ENCODE results near the gene NEMP2.

Gene NEMP2

DNA sequence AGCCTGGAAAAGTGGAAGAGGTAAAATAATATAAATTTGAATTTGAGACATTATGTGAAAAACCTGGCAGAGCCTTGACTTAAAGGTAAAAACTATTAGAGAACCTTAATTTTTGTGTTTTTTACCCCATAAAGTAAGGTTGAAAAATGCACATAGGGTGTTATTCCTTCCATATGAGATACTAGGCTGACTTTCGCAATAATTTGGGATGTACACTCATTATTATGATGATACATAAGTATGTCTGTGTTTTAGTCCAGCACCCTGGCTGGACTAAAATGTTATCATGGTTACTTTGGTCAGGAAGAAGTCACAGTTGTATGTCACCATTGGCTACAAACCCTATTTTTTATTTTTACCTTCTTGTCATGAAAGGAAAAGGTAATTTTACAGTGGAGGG is 19.8 kb downstream of the NEMP2 start:
- H2AFZ ChIP-seq (ENCODE audit: low read length): no peak overlapping the region
- no peak overlapping the region for H3K4me2 ChIP-seq (ENCODE audit: low read depth, low read length)
- no peaks in the 10 kb centered on the region for H3F3A ChIP-seq (ENCODE audit: insufficient read depth, low read length)
- no peaks in the 10 kb centered on the region for H3K36me3 ChIP-seq (replicated peaks; ENCODE audit: insufficient read depth, low read length)
- no peak for DNase-seq
- H3K27ac ChIP-seq (ENCODE audit: low read length): no peak overlapping the region
- no peak overlapping the region for H3K4me3 ChIP-seq (ENCODE audit: low read length)
- no peaks in the 10 kb centered on the region for H3K9me2 ChIP-seq (replicated peaks; ENCODE audit: insufficient read depth, low read length)
- H4K20me1 ChIP-seq (ENCODE audit: insufficient read depth, low read length): no peaks in the 10 kb centered on the region
- H3K4me1 ChIP-seq (ENCODE audit: low read length): no peaks in the 10 kb centered on the region
- TF ChIP-seq, protein P1, sequence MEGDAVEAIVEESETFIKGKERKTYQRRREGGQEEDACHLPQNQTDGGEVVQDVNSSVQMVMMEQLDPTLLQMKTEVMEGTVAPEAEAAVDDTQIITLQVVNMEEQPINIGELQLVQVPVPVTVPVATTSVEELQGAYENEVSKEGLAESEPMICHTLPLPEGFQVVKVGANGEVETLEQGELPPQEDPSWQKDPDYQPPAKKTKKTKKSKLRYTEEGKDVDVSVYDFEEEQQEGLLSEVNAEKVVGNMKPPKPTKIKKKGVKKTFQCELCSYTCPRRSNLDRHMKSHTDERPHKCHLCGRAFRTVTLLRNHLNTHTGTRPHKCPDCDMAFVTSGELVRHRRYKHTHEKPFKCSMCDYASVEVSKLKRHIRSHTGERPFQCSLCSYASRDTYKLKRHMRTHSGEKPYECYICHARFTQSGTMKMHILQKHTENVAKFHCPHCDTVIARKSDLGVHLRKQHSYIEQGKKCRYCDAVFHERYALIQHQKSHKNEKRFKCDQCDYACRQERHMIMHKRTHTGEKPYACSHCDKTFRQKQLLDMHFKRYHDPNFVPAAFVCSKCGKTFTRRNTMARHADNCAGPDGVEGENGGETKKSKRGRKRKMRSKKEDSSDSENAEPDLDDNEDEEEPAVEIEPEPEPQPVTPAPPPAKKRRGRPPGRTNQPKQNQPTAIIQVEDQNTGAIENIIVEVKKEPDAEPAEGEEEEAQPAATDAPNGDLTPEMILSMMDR (IDR thresholded peaks at IDR 0.05; ENCODE audit: low read length): no peak
- TF ChIP-seq EZH2phosphoT487 (IDR thresholded peaks at IDR 0.05; ENCODE audit: low read length): no peak
- TF ChIP-seq EZH2 (optimal IDR thresholded peaks at IDR 0.05; ENCODE audit: low read depth, low read length): no peak
- H3K27me3 ChIP-seq (replicated peaks; ENCODE audit: insufficient read depth, low read length): no peaks in the 10 kb centered on the region
- H3K9me3 ChIP-seq (replicated peaks; ENCODE audit: insufficient read depth, low read length): no peaks in the 10 kb centered on the region
- no peaks in the 10 kb centered on the region for H3K79me2 ChIP-seq (ENCODE audit: low read length)
- H3K9ac ChIP-seq (ENCODE audit: low read length): no peak overlapping the region

GRCh38 chr2:190513877-190514276 is 20.6 kb downstream of the NEMP2 start:
- Histone ChIP-seq H3K9me2 (replicated peaks; ENCODE audit: insufficient read depth, low read length) (no peaks in the 10 kb centered on the region), H4K20me1 (ENCODE audit: insufficient read depth, low read length) (no peaks in the 10 kb centered on the region), H3K36me3 (replicated peaks; ENCODE audit: insufficient read depth, low read length) (no peaks in the 10 kb centered on the region), H3K79me2 (ENCODE audit: low read length) (no peaks in the 10 kb centered on the region), H3F3A (ENCODE audit: insufficient read depth, low read length) (no peaks in the 10 kb centered on the region), H3K4me3 (ENCODE audit: low read length) (no peak overlapping the region), H3K27ac (ENCODE audit: low read length) (no peak overlapping the region), H3K4me2 (ENCODE audit: low read depth, low read length) (no peak overlapping the region), H3K27me3 (replicated peaks; ENCODE audit: insufficient read depth, low read length) (no peaks in the 10 kb centered on the region), H3K4me1 (ENCODE audit: low read length) (no peaks in the 10 kb centered on the region), H3K9me3 (replicated peaks; ENCODE audit: insufficient read depth, low read length) (no peaks in the 10 kb centered on the region), H2AFZ (ENCODE audit: low read length) (no peak overlapping the region), H3K9ac (ENCODE audit: low read length) (no peak overlapping the region)
- no peak for DNase-seq
- TF ChIP-seq EZH2phosphoT487 (IDR thresholded peaks at IDR 0.05; ENCODE audit: low read length) (no peak), EZH2 (optimal IDR thresholded peaks at IDR 0.05; ENCODE audit: low read depth, low read length) (no peak)
- TF ChIP-seq, protein P1 (IDR thresholded peaks at IDR 0.05; ENCODE audit: low read length): no peak

- Histone ChIP-seq H3K4me2 (ENCODE audit: low read depth, low read length) (no peak overlapping the region), H3K9me3 (replicated peaks; ENCODE audit: insufficient read depth, low read length) (no peaks in the 10 kb centered on the region), H3K36me3 (replicated peaks; ENCODE audit: insufficient read depth, low read length) (no peaks in the 10 kb centered on the region), H3K9me2 (replicated peaks; ENCODE audit: insufficient read depth, low read length) (no peaks in the 10 kb centered on the region), H3K4me3 (ENCODE audit: low read length) (no peak overlapping the region), H2AFZ (ENCODE audit: low read length) (no peak overlapping the region), H3K79me2 (ENCODE audit: low read length) (no peaks in the 10 kb centered on the region), H4K20me1 (ENCODE audit: insufficient read depth, low read length) (no peaks in the 10 kb centered on the region), H3F3A (ENCODE audit: insufficient read depth, low read length) (no peaks in the 10 kb centered on the region), H3K4me1 (ENCODE audit: low read length) (no peaks in the 10 kb centered on the region), H3K27me3 (replicated peaks; ENCODE audit: insufficient read depth, low read length) (no peaks in the 10 kb centered on the region), H3K27ac (ENCODE audit: low read length) (no peak overlapping the region), H3K9ac (ENCODE audit: low read length) (no peak overlapping the region)
- no peak for DNase-seq
- no peak for TF ChIP-seq EZH2 (optimal IDR thresholded peaks at IDR 0.05; ENCODE audit: low read depth, low read length)
- no peak for TF ChIP-seq EZH2phosphoT487 (IDR thresholded peaks at IDR 0.05; ENCODE audit: low read length)
- TF ChIP-seq, protein P1 (IDR thresholded peaks at IDR 0.05; ENCODE audit: low read length): no peak
Observed at GRCh38 chr2:190512539-190513095, 21.9 kb downstream of the NEMP2 start.
